CD4-positive, alpha-beta T cell treated with Interleukin-12 subunit alpha and Interleukin-12 subunit beta, for 1 hour (primary cell): ENCODE results near the gene YEATS4.

ENCODE experiments used
- DNase-seq: peaks from one replicate; pipeline ENCODE4 v3.0.0-alpha.2; 2020

The YEATS4 gene

DNA sequence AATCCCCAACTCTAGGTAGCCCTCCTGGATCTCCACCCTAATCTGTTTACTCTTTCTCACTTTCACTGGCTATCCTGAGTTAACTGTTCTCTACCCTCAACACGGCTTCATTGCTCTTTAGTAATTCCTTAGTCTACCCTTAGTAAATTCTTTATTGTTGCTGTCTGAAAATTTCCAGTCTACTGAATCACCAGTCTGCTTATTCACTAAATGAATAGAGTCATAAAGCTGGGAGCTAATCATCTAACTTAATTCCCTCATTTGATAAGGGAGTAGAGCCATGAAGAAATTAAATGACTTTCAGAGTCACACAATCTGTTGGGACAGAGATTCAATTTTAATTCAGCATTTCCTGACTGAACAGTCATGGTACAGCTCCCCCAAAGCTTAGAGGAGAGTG lies 36.5 kb downstream of the YEATS4 start:
- no peak for DNase-seq

- no peak for DNase-seq
Measured at GRCh38 chr12:69396963-69397362, 37.4 kb downstream of the YEATS4 start.

DNA sequence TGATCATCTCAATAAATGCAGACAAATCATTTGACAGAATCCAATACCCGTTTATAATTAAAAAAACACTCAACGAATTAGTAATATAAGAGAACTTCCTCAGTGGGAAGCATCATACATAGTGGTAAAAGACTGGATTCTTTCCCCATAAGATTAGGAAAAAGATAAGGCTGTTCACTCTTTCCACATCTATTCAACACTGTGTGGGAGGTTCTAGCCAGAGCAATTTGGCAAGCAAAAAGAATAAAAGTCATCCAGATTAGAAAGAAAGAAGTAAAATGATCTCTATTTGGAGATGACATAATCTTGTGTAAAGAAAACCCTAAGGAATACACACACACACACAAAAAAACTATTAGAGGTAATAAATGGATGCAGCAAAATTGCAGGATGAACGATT lies 38.4 kb downstream of the YEATS4 start:
- no peak for DNase-seq

DNA sequence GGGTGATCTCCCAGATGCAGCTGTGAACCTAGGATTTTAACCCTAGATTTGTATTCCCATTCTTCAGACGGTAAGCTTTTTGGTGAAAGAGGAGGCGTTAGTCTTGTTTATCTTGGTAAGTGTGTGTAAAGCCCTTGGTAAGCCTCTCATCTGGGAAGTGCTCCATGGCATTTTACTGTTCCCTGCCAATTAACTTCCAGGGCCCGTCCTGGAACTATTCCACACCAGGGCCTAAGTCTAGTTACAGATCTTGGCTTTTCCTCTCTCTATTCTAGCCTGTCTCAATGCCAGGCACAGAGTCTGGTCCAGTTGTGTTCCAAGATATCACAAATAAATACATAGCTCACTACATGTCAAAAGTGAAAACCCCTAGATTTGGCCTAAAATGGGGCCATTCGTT lies 42.4 kb downstream of the YEATS4 start:
- no peak for DNase-seq

DNA sequence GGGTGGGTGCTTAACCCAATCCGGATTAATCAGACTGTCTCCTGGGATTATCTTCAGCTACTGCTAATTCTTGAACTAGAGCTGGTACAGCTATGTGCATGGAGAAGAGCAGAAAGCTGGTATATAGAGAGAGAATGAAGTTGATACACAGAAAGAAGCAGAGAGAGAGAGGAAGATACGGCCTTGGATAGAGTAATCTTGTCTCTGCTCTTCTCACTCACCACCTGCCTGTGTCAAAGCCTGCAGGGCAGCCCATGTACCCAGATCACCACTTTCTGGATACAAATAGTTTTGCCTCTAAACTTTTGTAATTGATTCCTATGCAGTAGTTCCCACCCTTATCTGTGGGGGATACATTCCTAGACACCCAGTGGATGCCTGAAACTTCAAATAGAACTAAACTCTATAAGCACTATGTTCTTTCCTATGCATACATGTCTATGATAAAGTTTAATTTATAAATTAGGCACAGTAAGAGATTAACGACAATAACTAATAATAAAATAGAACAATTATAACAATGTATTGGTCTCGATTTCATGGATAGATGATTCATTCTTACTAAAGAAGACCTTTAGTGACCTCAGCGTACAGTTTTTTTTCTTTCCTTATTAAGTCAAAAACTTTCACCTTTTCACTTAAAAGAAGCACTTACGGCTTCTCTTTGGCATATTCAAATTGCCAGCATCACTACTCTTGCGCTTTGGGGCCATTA lies 45.5 kb downstream of the YEATS4 start:
- no peak for DNase-seq

DNA sequence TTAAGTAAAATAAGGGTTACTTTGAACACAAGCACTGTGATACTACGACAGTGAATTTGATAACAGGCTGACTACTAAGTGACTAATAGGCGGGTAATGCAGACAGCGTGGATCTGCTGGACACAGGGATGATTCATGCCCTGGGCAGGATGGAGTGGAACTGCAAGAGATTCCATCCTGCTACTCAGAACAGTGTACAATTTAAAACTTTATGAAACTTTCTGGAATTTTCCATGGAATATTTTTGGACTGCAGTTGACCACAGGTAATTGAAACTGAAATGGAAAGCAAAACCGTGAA lies 46.0 kb downstream of the YEATS4 start:
- DNase-seq = no peak

DNA sequence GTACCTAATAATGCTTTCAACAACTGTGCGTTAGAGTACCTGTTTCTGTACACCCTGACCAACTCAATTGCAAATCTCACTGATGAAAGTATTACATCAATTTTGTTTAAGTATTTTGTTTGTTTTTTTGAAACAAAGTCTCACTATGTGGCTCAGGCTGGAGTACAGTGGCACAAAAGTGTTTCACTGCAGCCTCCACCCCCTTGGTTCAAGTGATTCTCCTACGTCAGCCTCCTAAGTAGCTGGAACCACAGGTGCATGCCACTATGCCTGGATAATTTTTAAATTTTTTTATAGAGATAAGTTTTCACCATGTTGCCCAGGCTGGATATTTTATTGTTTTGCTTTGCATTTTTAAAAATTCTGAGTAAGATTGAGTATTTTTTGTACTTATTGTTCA lies 46.7 kb downstream of the YEATS4 start:
- DNase-seq = no peak

DNA sequence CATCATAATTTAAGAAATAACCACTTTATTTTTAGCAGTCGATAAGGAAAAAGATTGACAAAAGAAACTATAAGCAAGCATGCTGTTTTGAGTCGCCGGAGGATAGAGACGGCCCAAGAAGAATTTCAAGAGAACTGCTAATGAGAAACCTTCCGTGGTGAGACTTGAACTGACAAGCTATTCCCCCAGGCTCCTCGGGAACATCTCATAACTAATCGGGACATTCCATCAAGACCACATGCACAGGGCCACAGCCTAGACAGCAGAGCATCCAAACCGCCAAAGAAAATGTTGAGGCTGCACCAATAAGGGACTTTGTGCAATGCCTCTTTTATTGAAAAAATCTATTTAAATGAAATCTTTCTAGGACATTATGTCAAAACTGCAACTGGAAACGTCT lies 51.0 kb downstream of the YEATS4 start:
- DNase-seq = no peak

DNA sequence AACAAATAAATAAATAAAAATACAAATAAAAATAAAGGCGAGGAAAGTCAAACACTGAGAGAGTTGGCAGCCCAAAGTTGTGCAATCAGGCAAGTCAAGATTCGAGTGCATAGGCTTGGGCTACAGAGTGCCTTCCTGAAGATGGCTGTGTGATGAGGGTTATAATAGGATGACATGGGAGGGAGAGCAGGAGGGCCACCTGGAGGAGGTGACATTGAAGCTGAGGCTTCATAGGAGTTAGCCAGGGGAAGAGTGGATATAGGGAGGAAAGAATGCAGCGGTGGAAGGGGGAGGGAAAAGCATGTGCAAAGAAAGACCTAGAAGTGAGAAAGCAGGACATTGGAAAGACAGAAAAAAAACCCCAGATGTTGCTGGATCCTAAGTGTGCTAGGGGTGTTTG lies 53.1 kb downstream of the YEATS4 start:
- DNase-seq = no peak

DNA sequence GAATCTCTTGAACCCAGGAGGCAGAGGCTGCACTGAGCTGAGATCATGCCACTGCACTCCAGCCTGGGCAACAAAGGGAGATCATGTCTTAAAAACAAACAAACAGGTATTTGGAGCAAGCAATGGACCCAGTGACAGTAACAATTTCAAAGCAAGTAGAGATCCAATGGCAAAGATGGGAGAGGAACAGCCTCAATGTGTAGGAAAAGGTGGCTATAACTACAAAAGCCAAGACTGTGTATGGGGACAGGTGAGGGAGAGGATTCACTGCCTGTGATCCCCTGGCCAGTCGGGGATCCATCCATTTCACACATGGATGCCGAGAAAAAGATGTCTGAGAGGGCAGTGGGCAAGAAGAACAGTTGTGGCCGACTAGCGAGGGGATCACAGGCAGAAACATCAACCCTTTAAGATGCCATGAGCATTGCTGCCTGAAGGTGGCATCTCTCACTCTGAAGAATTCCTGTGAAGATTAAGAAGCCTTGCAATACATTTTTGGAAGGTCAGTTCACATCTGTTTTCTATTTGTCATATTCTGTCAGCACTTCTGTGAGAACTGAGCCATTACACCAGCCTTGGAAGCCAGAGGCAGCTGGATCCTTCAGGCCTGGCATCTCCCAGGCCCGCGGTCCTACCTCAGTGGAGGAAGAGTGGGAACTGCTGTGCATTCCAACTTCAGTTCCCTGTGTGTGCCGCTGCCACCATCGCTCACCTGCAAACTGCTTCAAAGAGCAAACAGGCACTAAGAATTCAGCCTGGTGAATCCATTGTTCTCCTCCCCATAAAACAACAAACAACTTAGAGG lies 56.1 kb downstream of the YEATS4 start:
- DNase-seq = peak; percentile 6

DNA sequence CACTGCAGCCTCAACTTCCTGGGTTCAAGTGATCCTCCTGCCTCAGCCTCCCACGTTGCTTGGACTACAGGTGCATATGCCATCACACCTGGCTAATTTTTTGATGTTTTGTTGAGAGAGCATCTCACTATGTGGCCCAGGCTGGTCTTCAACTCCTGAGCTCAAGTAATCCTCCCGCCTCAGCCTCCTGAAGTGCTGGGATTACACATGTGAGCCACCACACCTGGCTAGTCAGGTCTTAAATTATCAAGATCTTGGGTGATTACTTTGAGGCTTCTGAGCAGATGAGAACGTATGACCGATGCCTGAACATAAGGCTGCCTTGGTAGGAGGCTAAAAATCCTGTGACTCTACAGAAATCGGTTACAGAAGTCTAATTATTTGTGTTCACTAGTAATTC lies 57.7 kb downstream of the YEATS4 start:
- DNase-seq = no peak

- no peak for DNase-seq
Measured at GRCh38 chr12:69417741-69418167, 58.2 kb downstream of the YEATS4 start.

- no peak for DNase-seq
Measured at GRCh38 chr12:69419701-69420100, 60.2 kb downstream of the YEATS4 start.

DNA sequence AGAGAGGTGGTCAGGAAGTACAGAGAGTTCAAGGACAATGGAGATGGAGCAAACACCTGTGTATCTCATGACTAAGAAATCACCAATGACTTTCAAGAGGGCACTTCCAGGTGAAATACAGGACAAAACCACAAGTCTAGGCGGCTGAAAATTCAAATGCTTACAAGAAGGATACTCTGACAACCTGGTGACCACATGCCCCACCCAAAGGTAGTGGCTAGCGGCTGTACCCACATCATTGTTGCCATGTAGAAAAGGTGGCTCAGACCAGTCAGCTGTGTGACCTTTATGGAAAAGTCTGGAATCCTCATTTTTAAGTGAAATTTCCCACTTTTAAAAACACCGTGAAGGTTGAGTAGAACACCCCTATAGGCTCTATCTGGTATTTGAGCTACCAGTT lies 62.0 kb downstream of the YEATS4 start:
- no peak for DNase-seq

DNA sequence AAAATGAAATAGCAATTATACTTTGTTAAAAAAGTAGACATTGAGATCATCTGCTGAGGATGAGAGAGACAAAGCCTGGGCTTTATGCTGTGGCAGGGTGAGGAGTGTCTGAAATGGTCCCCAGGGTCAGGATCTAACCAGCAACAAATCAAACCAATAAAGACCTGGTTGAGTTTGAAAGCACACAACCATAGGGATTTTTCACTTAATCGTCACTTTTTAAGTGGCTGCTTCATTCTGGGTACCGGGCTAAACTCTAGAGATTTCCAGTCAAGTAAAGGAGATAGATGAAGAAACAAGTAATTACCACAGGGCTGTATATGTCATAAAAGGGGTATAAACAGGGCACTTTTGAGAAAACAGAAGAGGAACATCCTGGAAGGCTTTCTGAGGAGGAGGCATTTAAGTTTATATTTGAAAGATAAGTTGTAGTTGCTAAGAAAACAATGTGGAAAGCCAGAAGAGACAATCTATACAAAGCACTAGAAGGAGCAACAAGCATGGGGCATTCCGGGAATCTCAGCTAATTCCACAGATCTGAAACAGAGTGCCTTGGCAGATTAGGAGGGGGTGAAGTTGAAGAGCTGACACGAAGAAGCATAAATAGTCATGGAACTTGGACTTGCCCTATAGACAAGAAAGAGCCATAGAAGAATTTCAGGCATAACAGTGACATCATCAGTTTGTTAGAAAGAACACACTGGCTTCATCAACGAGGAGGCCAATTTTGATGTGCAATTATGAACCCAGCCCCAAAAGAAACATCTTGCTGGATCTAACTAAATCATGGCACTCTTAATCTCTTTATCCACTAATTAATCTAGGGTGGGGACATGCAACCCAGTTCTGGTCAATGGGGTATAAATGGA lies 63.7 kb downstream of the YEATS4 start:
- DNase-seq = no peak

GRCh38 chr12:69425417-69425816 lies 65.9 kb downstream of the YEATS4 start:
- DNase-seq = no peak

GRCh38 chr12:69428351-69429073 lies 69.0 kb downstream of the YEATS4 start:
- DNase-seq = no peak

GRCh38 chr12:69430942-69431590 lies 71.5 kb downstream of the YEATS4 start:
- DNase-seq = no peak

DNA sequence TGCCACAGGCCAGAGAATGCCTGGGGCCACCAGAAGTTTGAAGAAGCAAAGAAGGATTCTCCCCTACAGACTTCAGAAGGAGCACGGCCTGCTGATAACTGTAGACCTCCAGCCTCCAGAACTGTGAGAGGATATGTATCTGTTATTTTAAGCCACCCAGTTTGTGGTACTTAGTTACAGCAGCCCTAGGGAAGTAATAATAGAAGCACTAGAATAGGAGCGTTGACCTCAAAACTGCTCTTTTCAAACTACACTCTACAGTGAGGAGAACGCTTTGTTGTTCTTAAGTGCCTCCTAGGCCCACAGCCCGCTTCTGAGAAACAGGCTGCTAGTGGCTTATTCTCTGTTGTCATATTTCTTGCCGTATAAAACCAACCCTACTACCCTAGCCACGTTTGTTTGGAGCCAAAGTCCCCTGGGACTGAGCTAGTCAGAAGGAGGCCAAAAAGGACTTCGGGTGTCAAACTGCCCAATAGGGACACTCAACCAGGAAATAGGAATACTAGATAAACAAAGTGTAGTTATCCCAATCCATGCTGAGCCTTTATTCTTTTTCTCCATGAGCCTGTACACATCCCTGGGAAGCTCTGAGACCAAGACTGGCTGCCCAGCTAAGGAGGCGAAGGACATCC lies 72.2 kb downstream of the YEATS4 start:
- no peak for DNase-seq

GRCh38 chr12:69433653-69434052 lies 74.1 kb downstream of the YEATS4 start:
- no peak for DNase-seq

GRCh38 chr12:69435644-69436043 lies 76.1 kb downstream of the YEATS4 start:
- no peak for DNase-seq

DNA sequence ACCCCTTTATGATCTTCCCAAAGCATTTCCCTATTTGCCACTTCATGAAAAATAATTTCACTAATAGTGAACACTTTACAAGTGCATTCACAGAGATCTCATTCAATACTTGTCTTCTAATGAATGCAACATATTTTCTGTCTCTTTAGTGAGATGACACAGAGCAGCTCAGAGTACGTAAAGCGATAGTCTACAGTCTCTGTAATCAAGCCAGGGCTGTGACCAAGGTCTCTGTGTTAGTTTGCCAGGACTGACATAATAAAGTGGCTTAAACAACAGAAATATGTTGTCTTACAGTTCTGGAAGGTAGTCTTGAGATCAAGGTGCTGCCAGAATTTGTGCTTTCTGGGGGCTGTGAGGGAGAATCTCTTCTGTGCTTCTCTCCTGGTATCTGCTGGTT lies 77.5 kb downstream of the YEATS4 start:
- DNase-seq = no peak
